ENCODE results near the gene ANXA11.
"Not testable (repeated sequence)": the region's sequence is repeated elsewhere in the genome, so short reads cannot be mapped to it uniquely, and the experiment has no call there.

The ANXA11 gene

DNA sequence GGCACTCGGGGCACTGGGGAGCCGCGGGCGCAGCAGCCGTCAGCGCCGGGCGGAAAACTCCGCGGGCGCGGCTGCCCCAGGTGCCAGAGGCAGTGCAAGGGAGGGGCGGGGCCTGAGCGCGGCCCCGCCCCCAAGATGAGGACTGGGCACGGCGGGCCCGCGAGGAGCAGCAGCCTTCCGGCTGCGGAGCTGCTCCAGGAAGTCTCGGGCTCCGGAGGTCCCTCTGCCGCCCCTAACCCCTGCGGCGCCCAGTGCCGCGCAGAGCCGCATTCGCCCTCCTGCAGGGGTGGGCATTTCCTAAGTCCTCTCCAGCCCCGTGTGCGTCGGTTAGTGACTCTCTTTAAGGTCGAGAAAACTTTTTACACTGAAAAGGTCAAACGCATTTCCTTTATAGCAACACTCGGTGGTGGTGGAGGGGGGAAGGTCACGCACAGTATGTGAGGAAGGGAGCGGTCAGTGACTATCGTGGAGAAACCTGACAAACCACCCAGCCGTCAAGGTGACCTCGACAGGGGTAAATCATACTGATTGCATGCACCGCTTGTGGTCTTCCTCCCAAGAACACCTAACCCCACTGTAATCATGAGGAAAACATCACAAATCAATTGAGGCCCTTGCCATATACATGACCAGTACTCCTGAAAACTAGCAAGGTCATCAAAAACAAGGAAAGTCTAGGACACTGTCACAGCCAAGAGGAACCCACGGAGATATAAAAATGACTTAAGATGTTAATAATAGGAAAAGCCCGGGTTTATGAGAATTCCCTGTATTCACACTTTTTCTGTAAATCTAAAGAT lies at the start of gene ANXA11:
TSS of gene ANXA11 (minus strand) at position 61 of the 800 bp plus-strand sequence. CDS start 32,676 bp downstream, outside the sequence.
- DNase-seq = peak; percentile 73 to 81

DNA sequence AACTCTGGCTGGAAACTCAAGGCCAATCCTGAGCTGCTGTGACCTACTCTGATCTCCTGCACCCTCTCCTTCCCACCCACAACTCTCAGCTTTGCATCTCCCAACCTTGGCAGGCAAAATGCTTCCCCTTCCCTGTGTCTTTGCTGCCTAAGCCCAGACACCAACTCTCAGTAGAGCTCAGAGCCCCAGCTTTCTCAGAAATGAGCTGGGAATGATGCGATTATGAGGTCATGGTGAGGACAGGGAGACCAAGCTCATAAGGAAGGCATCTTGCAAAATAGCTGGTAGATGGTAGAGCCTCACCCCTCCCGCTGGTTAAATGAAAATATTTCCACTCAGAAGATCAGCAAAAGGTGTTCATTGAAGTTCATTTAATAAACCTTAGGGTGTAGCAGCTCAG lies 49.4 kb upstream of the ANXA11 start:
- DNase-seq = not testable (repeated sequence)

GRCh38 chr10:80253963-80254271 lies 48.6 kb upstream of the ANXA11 start:
- DNase-seq = not testable (repeated sequence)

DNA sequence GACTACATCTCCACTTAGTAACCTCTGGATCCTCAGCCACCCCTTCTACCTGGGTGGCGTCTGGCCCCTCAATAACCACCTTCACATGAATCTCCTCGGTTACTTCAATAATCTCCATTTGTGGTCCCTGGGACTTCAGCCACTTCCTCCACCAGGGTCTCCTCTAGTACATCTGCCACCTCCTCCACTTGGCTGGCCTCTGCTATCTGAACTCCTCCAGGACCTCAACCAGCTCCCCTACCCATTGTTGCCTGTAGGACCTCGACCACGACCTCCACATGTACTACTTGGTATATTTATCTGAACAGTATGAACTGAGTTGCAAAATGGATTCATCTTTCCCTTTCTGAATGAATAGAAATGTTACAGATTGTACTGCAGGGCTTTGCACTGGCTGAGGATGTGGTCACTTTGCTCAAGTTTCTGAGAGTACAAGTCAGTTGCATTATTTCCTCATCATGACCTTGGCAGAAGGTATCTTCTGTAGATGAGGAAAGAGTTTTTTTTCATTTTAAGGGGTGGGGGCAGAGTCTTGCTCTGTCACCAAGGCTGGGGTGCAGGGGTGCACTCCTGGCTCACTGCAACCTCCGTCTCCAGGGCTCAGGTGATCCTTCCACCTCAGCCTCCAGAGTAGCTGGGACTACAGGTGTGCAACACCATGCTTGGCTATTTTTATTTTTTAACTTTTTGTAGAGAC lies 48.1 kb upstream of the ANXA11 start:
- DNase-seq = no peak

DNA sequence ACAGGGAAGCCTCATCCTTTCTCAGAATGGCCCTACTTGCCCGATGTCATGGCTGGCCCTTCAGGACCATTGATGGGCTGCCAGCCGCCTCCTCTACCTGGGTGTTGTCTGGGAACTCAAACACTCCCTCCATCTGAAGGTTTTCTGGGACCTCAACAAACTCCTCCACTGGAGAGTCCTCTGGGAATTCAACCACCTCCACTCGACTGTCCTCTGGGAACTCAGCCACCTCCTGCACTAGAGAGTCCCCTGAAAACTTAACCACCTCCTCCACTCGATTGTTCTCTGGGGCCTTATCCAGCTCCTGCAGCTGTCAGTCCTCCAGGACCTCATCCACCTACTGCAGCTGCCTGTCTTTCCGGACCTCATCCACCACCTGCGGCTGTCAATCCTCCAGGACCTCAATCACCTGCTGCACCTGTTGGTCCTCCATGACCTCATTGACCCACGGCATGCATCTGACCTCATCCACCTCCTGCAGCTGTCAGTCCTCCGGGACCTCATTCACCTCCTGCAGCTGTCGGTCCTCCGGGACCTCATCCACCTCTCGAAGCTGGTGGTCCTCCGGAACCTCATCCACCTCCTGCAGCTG lies 47.1 kb upstream of the ANXA11 start:
- DNase-seq = no peak

DNA sequence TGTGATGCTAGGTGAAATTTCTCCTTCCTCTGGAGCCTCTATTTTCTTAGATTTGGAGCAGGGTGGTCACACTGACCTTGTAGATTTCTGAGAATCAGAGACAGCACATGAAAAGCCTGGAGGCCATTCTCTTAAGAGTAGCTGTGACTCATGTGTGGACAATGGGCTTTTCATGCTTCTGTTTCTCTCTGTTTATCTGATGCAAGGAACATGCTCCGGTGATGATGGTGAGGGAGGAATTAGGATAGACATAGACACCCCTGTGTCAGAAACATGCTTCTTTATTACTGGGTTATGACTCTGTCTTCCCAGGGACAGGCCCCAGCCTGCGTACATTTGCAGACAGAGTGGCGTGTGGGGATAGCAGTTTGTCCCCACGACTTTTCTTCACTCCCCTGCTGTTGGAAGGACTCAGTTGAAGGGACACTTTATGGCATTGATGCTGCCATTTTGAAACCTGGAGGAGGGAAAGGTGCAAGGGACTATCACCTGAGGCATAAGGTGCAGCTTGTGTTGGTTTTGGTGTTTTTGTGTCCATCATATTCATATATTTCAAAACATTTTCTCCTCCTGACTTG lies 46.5 kb upstream of the ANXA11 start:
- DNase-seq = not testable (repeated sequence)

DNA sequence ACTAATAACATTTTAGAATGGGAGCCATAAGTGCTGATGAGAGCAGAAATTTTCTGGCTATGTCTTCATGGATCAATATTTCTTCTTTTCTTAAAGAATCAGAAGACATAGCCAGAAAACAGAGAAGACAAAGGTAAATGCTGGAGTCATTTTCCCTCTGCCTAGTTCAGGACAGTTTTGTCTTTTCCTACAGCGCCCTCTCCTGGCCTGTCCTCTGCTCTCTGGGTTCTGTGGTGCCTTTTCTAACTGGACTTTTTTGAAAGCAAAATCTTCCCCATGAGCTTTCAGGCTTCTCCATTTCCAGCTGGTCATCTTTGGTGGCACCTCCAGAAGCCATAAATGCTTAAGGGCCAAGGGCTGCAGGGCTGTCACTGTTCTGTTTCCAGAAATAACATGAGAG lies 45.1 kb upstream of the ANXA11 start:
- not testable (repeated sequence) for DNase-seq

- DNase-seq = not testable (repeated sequence)
These were observed 44.6 kb upstream of the ANXA11 start for GRCh38 chr10:80249906-80250305.

GRCh38 chr10:80247611-80248010 lies 42.3 kb upstream of the ANXA11 start:
- not testable (repeated sequence) for DNase-seq

DNA sequence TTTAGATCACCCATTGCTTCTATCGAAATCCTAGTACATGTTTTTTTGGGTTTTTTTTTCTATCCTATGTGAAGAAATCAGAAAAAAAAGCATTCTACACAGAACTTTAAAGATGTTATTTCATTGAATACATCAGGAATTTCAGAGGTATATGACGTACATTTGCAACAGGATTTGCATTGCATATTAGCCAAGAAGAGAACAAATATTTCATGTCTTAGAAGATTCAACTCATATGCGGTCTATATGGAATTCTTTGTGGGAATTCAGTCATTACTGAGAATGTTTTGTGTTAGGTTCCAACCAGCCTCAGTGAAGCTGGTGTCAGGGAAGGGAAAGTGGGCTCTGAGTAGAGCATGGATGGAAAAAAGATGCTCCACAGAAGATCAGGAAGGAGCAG lies 39.0 kb upstream of the ANXA11 start:
- DNase-seq = not testable (repeated sequence)

GRCh38 chr10:80242341-80242740 lies 37.0 kb upstream of the ANXA11 start:
- DNase-seq = not testable (repeated sequence)

DNA sequence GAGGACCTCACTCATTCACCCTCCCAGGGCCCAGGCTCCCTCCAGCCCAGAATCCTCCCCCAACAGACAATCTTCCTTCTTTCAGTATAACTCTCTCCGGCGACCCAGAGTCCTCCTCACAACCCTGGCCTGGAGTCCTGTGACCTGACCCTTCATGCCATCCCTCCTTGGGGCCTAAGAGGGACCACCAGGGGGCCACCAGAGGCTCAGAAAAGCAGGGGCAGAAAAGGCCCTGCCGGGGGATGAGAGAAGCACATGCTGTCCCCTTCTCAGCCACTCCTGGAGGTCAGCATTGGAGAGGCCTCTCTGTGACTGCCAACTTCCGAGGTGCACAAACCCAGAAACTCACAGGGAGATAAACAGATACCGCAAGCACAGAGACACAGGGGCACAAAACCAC lies 31.1 kb upstream of the ANXA11 start:
- not testable (repeated sequence) for DNase-seq

- not testable (repeated sequence) for DNase-seq
These were observed 29.2 kb upstream of the ANXA11 start for GRCh38 chr10:80234331-80235235.

- DNase-seq = not testable (repeated sequence)
These were observed 28.5 kb upstream of the ANXA11 start for GRCh38 chr10:80233871-80234270.

GRCh38 chr10:80226723-80227122 lies 21.4 kb upstream of the ANXA11 start:
- DNase-seq = not testable (repeated sequence)

- not testable (repeated sequence) for DNase-seq
These were observed 17.7 kb upstream of the ANXA11 start for GRCh38 chr10:80223031-80223419.

- not testable (repeated sequence) for DNase-seq
These were observed 13.5 kb upstream of the ANXA11 start for GRCh38 chr10:80218878-80219277.

GRCh38 chr10:80214368-80214982 lies 9.1 kb upstream of the ANXA11 start:
- not testable (repeated sequence) for DNase-seq

- not testable (repeated sequence) for DNase-seq
These were observed 7.3 kb upstream of the ANXA11 start for GRCh38 chr10:80212535-80213115.

GRCh38 chr10:80211786-80212185 lies 6.4 kb upstream of the ANXA11 start:
- DNase-seq = no peak

DNA sequence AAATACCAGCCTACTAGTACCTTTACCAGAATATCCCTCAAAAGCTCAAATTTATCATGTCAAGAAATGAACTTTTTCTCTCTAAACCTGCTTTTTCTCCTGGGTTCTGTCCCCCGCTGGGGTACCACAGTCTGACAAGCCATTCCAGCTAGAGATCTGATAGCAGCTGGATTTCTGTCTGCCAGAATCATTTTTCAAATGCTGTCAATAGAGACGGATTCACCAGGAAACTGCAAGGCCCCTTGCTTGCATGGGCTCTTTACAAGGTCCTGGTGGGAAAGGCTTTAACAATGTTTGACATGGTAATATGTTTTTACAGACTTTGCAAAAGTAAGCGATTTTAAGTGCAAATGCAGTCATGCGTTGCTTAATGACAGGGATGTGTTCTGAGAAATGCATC lies 4.9 kb upstream of the ANXA11 start:
- DNase-seq = no peak
